Measurements from ENCODE around the gene TMEM233.
A peak's percentile ranks its signal among the peaks of the same experiment; 100 is the strongest.

TMEM233 gene

DNA sequence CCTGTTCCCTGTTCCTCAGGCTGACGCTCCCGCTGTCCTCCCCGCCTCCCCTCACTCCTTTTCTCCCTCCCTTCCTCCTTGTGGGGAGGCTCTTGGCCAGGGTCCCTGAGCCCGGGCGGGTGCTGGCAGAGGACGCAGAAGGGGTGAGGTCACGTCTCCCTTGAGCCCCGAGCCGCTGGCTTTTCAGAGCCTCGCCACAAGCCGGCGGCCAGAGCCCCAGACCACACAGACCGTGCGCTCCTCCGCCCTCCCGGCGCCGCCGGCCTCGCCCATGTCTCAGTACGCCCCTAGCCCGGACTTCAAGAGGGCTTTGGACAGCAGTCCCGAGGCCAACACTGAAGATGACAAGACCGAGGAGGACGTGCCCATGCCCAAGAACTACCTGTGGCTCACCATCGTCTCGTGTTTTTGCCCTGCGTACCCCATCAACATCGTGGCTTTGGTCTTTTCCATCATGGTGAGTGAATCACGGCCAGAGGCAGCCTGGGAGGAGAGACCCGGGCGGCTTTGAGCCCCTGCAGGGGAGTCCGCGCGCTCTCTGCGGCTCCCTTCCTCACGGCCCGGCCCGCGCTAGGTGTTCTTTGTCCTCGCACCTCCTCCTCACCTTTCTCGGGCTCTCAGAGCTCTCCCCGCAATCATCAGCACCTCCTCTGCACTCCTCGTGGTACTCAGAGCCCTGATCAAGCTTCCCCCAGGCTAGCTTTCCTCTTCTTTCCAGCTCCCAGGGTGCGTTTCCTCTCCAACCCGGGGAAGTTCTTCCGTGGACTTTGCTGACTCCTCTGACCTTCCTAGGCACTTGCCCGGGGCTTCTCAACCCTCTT is at the start of gene TMEM233:
Gene TMEM233 (plus strand): TSS at position 197 of the 821 bp plus-strand sequence. CDS start 75 bp downstream, at position 272.
- no peak for DNase-seq (ENCODE audit: low read depth)

DNA sequence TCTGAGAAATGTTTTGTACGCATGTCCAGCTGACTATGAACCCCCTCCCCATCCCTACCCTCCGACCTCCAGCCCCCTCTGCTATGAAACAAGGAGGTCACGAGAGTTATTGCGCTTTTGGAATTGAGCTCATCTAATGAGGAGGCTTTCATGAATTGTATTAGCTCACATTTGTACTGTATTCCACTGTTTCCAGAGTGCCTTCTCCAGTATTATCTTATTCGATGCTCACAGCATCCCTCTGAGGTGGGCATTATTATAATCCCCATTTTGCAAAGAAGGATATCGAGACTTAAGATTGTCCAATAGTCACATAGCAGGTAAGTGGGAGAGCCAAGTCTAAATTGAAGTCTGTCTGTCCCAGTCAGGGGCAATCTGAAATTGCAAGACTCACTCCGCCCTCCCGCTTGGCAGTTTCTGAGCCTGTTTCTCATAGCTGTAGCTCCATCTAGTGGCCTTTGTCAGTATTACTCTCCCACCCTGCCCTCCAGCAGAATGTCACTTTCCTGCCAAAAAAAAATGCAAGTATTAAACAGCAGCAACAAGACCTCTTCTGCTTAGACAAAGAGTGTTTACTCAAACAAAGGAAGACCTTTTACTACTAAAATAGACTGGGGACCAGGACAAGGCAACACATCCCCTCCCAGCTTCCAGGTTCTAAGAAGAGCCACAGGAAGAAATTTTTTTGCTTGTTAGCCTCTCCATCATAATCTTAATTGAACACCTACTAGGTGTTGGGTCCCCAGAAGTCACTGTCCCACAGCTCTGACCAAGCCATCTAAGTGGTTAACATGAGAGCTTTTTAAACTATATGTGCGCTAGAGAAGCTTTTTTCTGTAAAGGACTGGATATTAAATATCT is 48.6 kb upstream of the TMEM233 start:
- peak; percentile 72 for DNase-seq (ENCODE audit: low read depth)

DNA sequence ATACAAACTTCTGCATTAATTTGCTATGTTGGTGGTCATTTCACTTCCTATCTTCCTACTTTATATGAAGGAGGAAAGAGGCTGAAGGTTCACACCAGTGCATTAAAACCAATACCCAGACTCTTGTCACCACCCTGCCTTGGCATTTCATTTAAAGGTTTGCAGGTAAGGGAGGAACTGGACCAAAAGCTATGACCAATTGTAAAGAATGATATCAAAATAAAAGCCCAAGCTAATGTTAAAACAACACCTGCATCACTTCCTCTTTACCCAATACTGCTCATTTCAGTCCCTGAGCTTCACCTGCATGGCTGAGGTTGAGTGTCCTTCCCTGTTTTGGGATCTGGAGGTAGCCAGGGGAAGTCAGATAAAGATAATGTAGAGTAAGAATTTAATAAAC is 47.2 kb upstream of the TMEM233 start:
- DNase-seq (ENCODE audit: low read depth) = no peak

DNA sequence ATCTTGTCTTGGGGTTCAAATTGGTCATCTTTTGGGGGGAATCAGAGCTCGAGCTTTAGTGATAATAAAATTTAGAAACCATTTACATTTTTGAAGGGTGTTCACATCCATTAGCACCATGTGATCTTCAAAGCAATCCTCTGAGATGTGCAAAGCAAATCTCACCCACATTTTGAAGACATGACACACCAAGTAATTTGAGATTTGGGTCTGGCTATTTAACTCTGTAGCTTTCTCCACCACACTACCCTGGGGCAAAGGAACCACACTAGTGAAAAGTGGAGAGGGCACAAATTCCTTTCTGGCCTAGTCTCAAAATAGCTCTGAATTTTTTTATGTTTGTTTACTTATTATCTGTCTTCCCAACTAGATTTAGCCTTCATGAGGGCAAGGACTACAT is 46.6 kb upstream of the TMEM233 start:
- DNase-seq (ENCODE audit: low read depth) = no peak

DNA sequence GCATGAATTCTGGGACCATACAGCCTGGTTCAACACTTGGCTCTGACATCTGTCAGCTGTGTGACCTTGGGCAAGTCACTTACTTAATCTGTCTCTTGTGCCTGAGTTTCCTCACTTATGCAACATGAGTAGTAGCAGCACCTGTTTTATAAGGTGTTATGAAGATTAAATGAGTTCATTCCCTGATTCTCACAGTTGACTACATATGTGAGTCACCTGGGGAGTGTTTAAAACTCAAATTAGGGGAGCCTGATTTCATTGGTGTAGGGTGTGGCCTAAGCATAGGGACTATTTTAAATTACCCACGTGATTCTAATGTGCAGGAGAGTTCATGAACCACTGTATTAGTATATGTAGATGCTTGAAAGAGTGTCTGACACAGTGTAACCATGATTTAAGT is 36.7 kb upstream of the TMEM233 start:
- no peak for DNase-seq (ENCODE audit: low read depth)

GRCh38 chr12:119565404-119565803 is 28.2 kb upstream of the TMEM233 start:
- no peak for DNase-seq (ENCODE audit: low read depth)

GRCh38 chr12:119570771-119571170 is 22.8 kb upstream of the TMEM233 start:
- DNase-seq (ENCODE audit: low read depth) = no peak

GRCh38 chr12:119573086-119573485 is 20.5 kb upstream of the TMEM233 start:
- no peak for DNase-seq (ENCODE audit: low read depth)

GRCh38 chr12:119574255-119574654 is 19.3 kb upstream of the TMEM233 start:
- DNase-seq (ENCODE audit: low read depth) = no peak

DNA sequence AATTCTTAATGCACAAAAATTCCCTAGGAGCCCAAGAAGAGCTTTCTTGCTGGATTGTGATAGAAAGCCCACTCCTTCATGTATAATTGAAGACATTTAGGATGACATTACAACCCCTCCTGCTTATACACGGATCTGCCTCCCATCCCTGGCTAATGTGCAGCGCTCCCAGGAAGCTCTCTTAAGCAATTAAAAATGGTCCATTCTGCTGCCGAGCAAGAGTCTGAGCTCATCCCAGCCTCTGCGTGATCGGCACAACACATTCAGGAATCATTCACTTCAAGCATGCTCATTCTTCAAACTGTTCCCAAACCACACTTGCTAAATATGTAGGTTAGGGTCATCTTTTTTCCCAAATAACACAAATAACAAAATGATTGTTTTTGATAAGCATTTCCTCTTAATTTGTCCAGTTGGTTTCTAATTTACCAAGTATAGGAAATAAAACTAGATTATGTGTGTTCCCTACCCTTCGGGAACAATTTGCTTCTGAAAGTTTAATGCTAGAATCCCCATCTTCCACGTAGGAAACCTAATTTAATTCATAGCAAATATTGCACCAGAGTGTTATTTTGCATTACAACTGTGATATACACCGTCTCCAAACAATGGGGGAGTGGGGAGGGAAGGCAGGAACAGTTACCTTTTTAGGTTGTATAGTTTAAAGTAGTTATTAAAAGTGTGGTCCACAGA is 17.3 kb upstream of the TMEM233 start:
- no peak for DNase-seq (ENCODE audit: low read depth)

- no peak for DNase-seq (ENCODE audit: low read depth)
These were observed 16.7 kb upstream of the TMEM233 start for GRCh38 chr12:119576915-119577314.

DNA sequence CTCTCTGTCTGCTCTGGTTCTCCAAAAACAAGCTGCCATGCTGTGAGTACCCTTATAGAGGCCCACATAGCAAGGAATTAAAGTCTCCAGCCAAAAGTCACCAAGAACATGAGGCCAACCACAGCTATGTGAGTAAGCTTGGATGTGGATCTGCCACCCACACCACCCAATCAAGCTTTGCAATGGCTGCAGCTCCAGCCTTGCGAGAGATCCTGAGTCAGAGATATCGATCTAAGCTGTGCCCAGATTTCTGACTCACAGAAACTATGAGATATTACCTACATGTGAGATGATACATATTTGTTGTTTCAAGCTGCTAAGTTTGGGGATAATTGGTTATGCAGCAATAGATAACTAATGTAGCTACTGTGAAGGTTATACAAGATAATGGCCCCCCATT is 15.5 kb upstream of the TMEM233 start:
- peak; percentile 46 for DNase-seq (ENCODE audit: low read depth)

- DNase-seq (ENCODE audit: low read depth) = no peak
These were observed 4.5 kb upstream of the TMEM233 start for GRCh38 chr12:119589097-119589496.

DNA sequence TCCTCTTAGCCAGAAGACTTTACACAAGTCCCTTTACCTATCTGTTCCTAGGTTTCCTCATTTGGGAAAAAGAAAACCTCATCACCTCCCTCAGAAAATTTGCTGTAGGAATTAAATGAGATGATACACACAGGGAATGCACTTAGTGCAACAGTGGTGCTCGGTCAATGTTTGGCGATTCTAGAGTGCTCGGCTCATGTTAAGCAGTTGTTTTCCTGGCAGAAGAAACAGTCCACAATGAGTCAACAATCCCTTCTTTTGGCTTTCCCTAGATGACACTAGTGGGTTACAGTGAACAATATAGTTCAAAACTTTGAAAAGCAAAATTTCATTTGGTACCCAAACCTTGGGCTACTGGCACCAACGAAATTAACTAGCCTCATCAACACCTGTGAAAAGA is 3.9 kb upstream of the TMEM233 start:
- no peak for DNase-seq (ENCODE audit: low read depth)

DNA sequence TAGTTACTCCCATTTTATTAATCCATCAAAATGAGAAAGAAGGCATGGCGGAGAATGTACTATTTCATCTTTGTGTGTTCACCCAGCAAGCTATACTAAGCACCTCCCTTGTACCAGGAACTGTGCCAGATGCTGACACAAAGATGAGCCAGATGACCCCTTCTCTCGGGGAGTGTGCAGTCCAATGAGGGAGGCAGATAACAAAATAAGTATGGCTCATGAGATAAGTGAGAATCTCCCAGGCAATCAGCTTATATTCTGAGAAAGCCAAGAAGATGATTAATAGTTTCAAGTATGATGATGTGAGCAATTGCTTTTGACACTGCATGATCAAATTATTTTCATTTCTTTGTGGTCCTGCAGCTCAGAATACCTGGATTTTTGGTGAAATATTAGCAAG is 1.3 kb upstream of the TMEM233 start:
- peak; percentile 17 for DNase-seq (ENCODE audit: low read depth)

DNA sequence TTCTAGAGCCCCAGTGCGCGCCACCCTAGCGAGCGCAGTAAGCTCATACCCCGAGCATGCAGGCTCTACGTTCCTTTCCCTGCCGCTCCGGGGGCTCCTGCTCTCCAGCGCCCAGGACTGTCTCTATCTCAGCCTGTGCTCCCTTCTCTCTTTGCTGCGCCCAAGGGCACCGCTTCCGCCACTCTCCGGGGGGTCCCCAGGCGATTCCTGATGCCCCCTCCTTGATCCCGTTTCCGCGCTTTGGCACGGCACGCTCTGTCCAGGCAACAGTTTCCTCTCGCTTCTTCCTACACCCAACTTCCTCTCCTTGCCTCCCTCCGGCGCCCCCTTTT is 791 bp downstream of the TMEM233 start:
- no peak for DNase-seq (ENCODE audit: low read depth)

- DNase-seq (ENCODE audit: low read depth) = no peak
These were observed 1.3 kb downstream of the TMEM233 start for GRCh38 chr12:119594772-119595445.

- no peak for DNase-seq (ENCODE audit: low read depth)
These were observed 4.6 kb downstream of the TMEM233 start for GRCh38 chr12:119598159-119598558.

- no peak for DNase-seq (ENCODE audit: low read depth)
These were observed 8.5 kb downstream of the TMEM233 start for GRCh38 chr12:119601877-119602733.

GRCh38 chr12:119602734-119603094 is 9.1 kb downstream of the TMEM233 start:
- no peak for DNase-seq (ENCODE audit: low read depth)

DNA sequence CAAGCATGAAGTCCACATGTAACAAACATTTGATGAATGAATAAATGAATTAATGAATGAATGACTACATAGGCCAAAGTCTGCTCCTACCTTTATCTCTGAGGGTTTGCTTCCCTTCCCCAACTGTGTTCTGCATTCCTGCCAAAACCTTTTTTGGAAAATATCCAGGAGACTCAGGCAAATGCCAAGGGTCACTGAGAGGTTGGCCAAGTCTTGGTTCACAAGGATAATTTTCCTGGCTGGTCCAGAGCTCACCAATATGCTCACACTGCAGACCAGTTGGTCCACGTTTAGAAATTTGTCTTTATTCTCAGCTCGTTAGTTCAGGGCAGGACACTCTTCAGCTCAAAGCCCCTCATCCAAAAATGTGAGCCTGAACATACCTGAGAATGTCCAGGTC is 10.2 kb downstream of the TMEM233 start:
- DNase-seq (ENCODE audit: low read depth) = no peak
